ENCODE measurements around the gene RADIL.

- TF ChIP-seq CTBP1 (IDR thresholded peaks at IDR 0.05; ENCODE audit: borderline replicate concordance), result no peak
- no peak for TF ChIP-seq TARDBP (IDR thresholded peaks at IDR 0.05)
Observed at GRCh38 chr7:4893929-4894475, 10.5 kb upstream of the RADIL start.

All from HEK293T (cell line).